ENCODE measurements around the gene PALD1. TPM values are rescaled to one million over a fixed set of nuclear protein-coding genes. Genes with fewer than 3 reads are reported as not detected.

The PALD1 gene
- total and polyA plus RNA-seq, 9 of the 15 experiments (the other 6 are each of a cell fraction or from before 2014, with no cell fraction given), result 0.03 to 0.29 (median 0.09) TPM; not detected in 2

GRCh38 chr10:70596860-70597809 is 118.6 kb downstream of the PALD1 start (continued):
- no peak for TF ChIP-seq TSC22D4 (tag; IDR thresholded peaks at IDR 0.05)
- TF ChIP-seq FOXK1 (CRISPR knock-in tag; IDR thresholded peaks at IDR 0.05; ENCODE audit: borderline replicate concordance), result no peak
- no peak for TF ChIP-seq SFPQ (IDR thresholded peaks at IDR 0.05; ENCODE audit: low read depth, low read length)
- TF ChIP-seq, protein P1, sequence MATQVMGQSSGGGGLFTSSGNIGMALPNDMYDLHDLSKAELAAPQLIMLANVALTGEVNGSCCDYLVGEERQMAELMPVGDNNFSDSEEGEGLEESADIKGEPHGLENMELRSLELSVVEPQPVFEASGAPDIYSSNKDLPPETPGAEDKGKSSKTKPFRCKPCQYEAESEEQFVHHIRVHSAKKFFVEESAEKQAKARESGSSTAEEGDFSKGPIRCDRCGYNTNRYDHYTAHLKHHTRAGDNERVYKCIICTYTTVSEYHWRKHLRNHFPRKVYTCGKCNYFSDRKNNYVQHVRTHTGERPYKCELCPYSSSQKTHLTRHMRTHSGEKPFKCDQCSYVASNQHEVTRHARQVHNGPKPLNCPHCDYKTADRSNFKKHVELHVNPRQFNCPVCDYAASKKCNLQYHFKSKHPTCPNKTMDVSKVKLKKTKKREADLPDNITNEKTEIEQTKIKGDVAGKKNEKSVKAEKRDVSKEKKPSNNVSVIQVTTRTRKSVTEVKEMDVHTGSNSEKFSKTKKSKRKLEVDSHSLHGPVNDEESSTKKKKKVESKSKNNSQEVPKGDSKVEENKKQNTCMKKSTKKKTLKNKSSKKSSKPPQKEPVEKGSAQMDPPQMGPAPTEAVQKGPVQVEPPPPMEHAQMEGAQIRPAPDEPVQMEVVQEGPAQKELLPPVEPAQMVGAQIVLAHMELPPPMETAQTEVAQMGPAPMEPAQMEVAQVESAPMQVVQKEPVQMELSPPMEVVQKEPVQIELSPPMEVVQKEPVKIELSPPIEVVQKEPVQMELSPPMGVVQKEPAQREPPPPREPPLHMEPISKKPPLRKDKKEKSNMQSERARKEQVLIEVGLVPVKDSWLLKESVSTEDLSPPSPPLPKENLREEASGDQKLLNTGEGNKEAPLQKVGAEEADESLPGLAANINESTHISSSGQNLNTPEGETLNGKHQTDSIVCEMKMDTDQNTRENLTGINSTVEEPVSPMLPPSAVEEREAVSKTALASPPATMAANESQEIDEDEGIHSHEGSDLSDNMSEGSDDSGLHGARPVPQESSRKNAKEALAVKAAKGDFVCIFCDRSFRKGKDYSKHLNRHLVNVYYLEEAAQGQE (IDR thresholded peaks at IDR 0.05; ENCODE audit: borderline replicate concordance), result peak; percentile 19; the same call in 1 of the 2 replicates
- TF ChIP-seq, protein P1 (CRISPR knock-in tag; IDR thresholded peaks at IDR 0.05; ENCODE audit: low read depth), result no peak
- no peak for TF ChIP-seq E2F1 (CRISPR knock-in tag; IDR thresholded peaks at IDR 0.05)
- TF ChIP-seq, protein P2, sequence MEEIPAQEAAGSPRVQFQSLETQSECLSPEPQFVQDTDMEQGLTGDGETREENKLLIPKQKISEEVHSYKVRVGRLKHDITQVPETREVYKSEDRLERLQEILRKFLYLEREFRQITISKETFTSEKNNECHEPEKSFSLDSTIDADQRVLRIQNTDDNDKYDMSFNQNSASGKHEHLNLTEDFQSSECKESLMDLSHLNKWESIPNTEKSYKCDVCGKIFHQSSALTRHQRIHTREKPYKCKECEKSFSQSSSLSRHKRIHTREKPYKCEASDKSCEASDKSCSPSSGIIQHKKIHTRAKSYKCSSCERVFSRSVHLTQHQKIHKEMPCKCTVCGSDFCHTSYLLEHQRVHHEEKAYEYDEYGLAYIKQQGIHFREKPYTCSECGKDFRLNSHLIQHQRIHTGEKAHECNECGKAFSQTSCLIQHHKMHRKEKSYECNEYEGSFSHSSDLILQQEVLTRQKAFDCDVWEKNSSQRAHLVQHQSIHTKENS (CRISPR knock-in tag; IDR thresholded peaks at IDR 0.05), result no peak
- TF ChIP-seq ZFP36 (IDR thresholded peaks at IDR 0.05; ENCODE audit: low read depth, low read length, partially characterized antibody), result peak; percentile 88
- TF ChIP-seq ELK1 (CRISPR knock-in tag; IDR thresholded peaks at IDR 0.05), result no peak
- no peak for TF ChIP-seq LCOR (CRISPR knock-in tag; IDR thresholded peaks at IDR 0.05)
- no peak for TF ChIP-seq COPS2 (conservative IDR thresholded peaks at IDR 0.05)
- no peak; the same call in 1 of the 2 replicates for TF ChIP-seq ZFX (CRISPR knock-in tag; IDR thresholded peaks at IDR 0.05)
